ENCODE measurements around the gene HOXC9. TPM values are rescaled to one million over a fixed set of nuclear protein-coding genes. Genes with fewer than 3 reads are reported as not detected.

The HOXC9 gene
- total RNA-seq, 1 experiment from 2014 or later: not detected

DNA sequence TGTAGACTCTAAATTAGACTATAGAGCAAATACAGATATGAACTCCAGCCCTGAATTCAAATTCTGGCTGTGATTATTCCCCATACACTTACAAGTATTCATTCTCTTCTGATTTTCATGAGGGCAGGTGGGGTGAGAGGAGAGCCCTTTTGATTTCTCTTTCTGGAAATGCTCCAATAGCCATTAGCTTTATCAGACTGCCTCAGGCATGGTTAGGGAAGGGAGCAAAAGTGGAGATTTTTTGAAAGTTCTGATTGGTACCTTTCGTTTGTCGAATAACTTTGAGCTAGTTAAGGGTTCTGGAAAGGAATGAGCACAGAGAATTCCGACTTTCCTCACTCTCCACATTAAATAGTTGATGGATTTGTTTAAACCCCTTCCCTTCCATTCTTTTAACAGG lies 40.7 kb downstream of the HOXC9 start:
- no peak overlapping the region for H2BK15ac ChIP-seq (ENCODE audit: low read depth, low read length)
- H3K27me3 ChIP-seq (ENCODE audit: insufficient read depth, low read length): peaks cover 100% of the 10 kb centered on the region
- Mint-ChIP-seq H3K27me3 (ENCODE audit: low read depth) (peaks cover 100% of the 10 kb centered on the region), H3K9me3 (peaks cover 7 to 8% of the 10 kb centered on the region in 2 experiments; a peak in 4 of 5 replicates), H3K4me1 (peaks cover 0 to 6% of the 10 kb centered on the region in 2 experiments; a peak in 2 of 4 replicates), H3K4me3 (no peak overlapping the region), H3K27ac (no peak overlapping the region; a peak in 1 of 7 replicates), H3K36me3 (ENCODE audit: insufficient read depth in 1 of 3, low read depth in 3 of 3) (peaks cover 0 to 1% (median 0%) of the 10 kb centered on the region in 3 experiments; a peak in 1 of 7 replicates)
- no peak overlapping the region for H3K56ac ChIP-seq (ENCODE audit: insufficient read length, low read depth, low read length)
- no CpG with 5 or more reads among the region's 3 CpGs for WGBS (ENCODE audit: extremely low coverage, insufficient read length, low lambda C conversion rate)
- TF ChIP-seq, protein P1, sequence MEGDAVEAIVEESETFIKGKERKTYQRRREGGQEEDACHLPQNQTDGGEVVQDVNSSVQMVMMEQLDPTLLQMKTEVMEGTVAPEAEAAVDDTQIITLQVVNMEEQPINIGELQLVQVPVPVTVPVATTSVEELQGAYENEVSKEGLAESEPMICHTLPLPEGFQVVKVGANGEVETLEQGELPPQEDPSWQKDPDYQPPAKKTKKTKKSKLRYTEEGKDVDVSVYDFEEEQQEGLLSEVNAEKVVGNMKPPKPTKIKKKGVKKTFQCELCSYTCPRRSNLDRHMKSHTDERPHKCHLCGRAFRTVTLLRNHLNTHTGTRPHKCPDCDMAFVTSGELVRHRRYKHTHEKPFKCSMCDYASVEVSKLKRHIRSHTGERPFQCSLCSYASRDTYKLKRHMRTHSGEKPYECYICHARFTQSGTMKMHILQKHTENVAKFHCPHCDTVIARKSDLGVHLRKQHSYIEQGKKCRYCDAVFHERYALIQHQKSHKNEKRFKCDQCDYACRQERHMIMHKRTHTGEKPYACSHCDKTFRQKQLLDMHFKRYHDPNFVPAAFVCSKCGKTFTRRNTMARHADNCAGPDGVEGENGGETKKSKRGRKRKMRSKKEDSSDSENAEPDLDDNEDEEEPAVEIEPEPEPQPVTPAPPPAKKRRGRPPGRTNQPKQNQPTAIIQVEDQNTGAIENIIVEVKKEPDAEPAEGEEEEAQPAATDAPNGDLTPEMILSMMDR (conservative IDR thresholded peaks at IDR 0.05): no peak
- H2BK5ac ChIP-seq (ENCODE audit: insufficient read length, low read length): no peak overlapping the region
- no peak overlapping the region for H3K14ac ChIP-seq (ENCODE audit: insufficient read depth, low read length)
- H2BK20ac ChIP-seq (ENCODE audit: low read depth, low read length, poor library complexity, severe bottlenecking): no peak overlapping the region
- H3K27ac ChIP-seq (ENCODE audit: insufficient read length, low read depth, low read length): no peak overlapping the region
- no peak overlapping the region for H2BK120ac ChIP-seq (ENCODE audit: low read depth, low read length, poor library complexity, severe bottlenecking)
- H3K23me2 ChIP-seq (ENCODE audit: insufficient read length, low read depth, low read length, poor library complexity, severe bottlenecking): no peaks in the 10 kb centered on the region
- H3K9ac ChIP-seq (ENCODE audit: extremely low read depth, insufficient read length, low read length): no peak overlapping the region
- no peak overlapping the region for H3K18ac ChIP-seq (ENCODE audit: insufficient read length, low read depth, low read length)
- no peak overlapping the region for H3K23ac ChIP-seq (ENCODE audit: insufficient read length, low read depth, low read length)
- no peaks in the 10 kb centered on the region for H3K79me1 ChIP-seq (ENCODE audit: insufficient read depth, low read depth, low read length, poor library complexity, severe bottlenecking)
- H3K4me1 ChIP-seq (ENCODE audit: insufficient read depth, low read length): no peaks in the 10 kb centered on the region
- H4K8ac ChIP-seq (replicated peaks; ENCODE audit: insufficient read length, low read depth, low read length): no peak overlapping the region
- no peak overlapping the region for H4K91ac ChIP-seq (ENCODE audit: insufficient read length, low read depth, low read length)
- H2AFZ ChIP-seq (ENCODE audit: low read length): no peak overlapping the region
- H2BK12ac ChIP-seq (ENCODE audit: insufficient read length, low read depth, low read length): no peak overlapping the region
- no peak overlapping the region for H3K4ac ChIP-seq (ENCODE audit: low read depth, low read length)
- no peak overlapping the region for H2AK5ac ChIP-seq (ENCODE audit: insufficient read length, low read length)
- no peaks in the 10 kb centered on the region for H3K79me2 ChIP-seq (ENCODE audit: insufficient read depth, low read length)
- H3K4me2 ChIP-seq (ENCODE audit: insufficient read depth, insufficient read length, low read length): no peak overlapping the region
- H3K9me3 ChIP-seq (ENCODE audit: control insufficient read depth, low read depth, low read length): no peaks in the 10 kb centered on the region
- no peaks in the 10 kb centered on the region for H4K20me1 ChIP-seq (ENCODE audit: control insufficient read depth, insufficient read depth, insufficient read length)
- H3T11ph ChIP-seq (ENCODE audit: low read length): no peak overlapping the region
- H4K5ac ChIP-seq (ENCODE audit: insufficient read length, low read depth, low read length): no peak overlapping the region
- DNase-seq: no peak
